HepG2 (cell line): ENCODE measurements around the gene VEGFA. TPM values are rescaled to one million over a fixed set of nuclear protein-coding genes. Genes with fewer than 3 reads are reported as not detected.

Experiments used
- ARID2 ChIP-seq: sonication (generic); formaldehyde crosslinking; IDR thresholded peaks from 2 replicates; pipeline ENCODE4 v1.8.1; 2022; ENCODE audit warnings: mild to moderate bottlenecking, missing genetic modification reagents, borderline replicate concordance
- ASH2L ChIP-seq: fragments of 300-600, 200-600 bp; sonication (generic); IDR thresholded peaks from 2 replicates; pipeline ENCODE4 v1.7.0; 2017; ENCODE audit warnings: low read depth, mild to moderate bottlenecking, moderate library complexity, mixed read lengths, low read length; ENCODE audit not compliant: insufficient read length
- CENPT ChIP-seq: sonication (generic); formaldehyde crosslinking; IDR thresholded peaks from 2 replicates; pipeline ENCODE4 v1.8.0; 2022; ENCODE audit warnings: low read depth, mild to moderate bottlenecking, moderate library complexity, missing genetic modification reagents
- DNMT3B ChIP-seq: conservative IDR thresholded peaks from 2 replicates; pipeline ENCODE4 v1.6.1; 2016; ENCODE audit warnings: missing biosample characterization, control low read depth
- E2F5 ChIP-seq: sonication (generic); formaldehyde crosslinking; conservative IDR thresholded peaks from 2 replicates; pipeline ENCODE4 v1.4.0; 2020; ENCODE audit warnings: missing genetic modification reagents
- GLI4 ChIP-seq: sonication (generic); formaldehyde crosslinking; IDR thresholded peaks from 2 replicates; pipeline ENCODE4 v1.5.1; 2020; ENCODE audit warnings: missing genetic modification reagents, mild to moderate bottlenecking, moderate library complexity, borderline replicate concordance
- HMG20A ChIP-seq: IDR thresholded peaks from 2 replicates; pipeline ENCODE4 v1.6.1; 2016; ENCODE audit warnings: borderline replicate concordance
- KDM5B ChIP-seq: sonication (generic); formaldehyde crosslinking; IDR thresholded peaks from 2 replicates; pipeline ENCODE4 v1.4.0; 2020; ENCODE audit warnings: missing genetic modification reagents, mild to moderate bottlenecking, borderline replicate concordance
- NFYC ChIP-seq: IDR thresholded peaks from 2 replicates; pipeline ENCODE4 v1.6.1; 2016; ENCODE audit warnings: missing genetic modification reagents, missing compliant biosample characterization
- NONO ChIP-seq, 2 experiments: fragments of 450-650 bp in 1 of 2; sonication (generic) in 1 of 2; formaldehyde crosslinking in 1 of 2; IDR thresholded peaks in 1 of 2; conservative IDR thresholded peaks in 1 of 2; 2 replicates each; pipeline versions ENCODE4 v1.6.1 to v1.8.0; 2017 to 2022; ENCODE audit warnings: mild to moderate bottlenecking in 1 of 2, missing genetic modification reagents in 1 of 2, moderate library complexity in 1 of 2
- RELA ChIP-seq: sonication (generic); formaldehyde crosslinking; IDR thresholded peaks from 2 replicates; pipeline ENCODE4 v1.4.0; 2020; ENCODE audit warnings: missing genetic modification reagents
- SNAI1 ChIP-seq: sonication (generic); formaldehyde crosslinking; IDR thresholded peaks from 2 replicates; pipeline ENCODE4 v1.5.0; 2020; ENCODE audit warnings: mild to moderate bottlenecking, missing genetic modification reagents, borderline replicate concordance
- SNRNP70 ChIP-seq: fragments of 200-400 bp; formaldehyde crosslinking; IDR thresholded peaks from 2 replicates; pipeline ENCODE4 v1.6.1; 2017; ENCODE audit warnings: mild to moderate bottlenecking, low read depth, low read length, moderate library complexity
- SOX5 ChIP-seq: IDR thresholded peaks from 2 replicates; pipeline ENCODE4 v1.6.1; 2016; ENCODE audit warnings: borderline replicate concordance
- SP4 ChIP-seq: sonication (generic); formaldehyde crosslinking; IDR thresholded peaks from 2 replicates; pipeline ENCODE4 v1.8.1; 2023; ENCODE audit warnings: mild to moderate bottlenecking, missing genetic modification reagents
- YEATS2 ChIP-seq: sonication (generic); formaldehyde crosslinking; IDR thresholded peaks from 2 replicates; pipeline ENCODE4 v1.4.0; 2020; ENCODE audit warnings: missing genetic modification reagents, borderline replicate concordance
- ZBTB21 ChIP-seq: sonication (generic); formaldehyde crosslinking; IDR thresholded peaks from 2 replicates; pipeline ENCODE4 v1.4.0; 2020; ENCODE audit warnings: missing genetic modification reagents
- ZBTB38 ChIP-seq: sonication (generic); formaldehyde crosslinking; IDR thresholded peaks from 2 replicates; pipeline ENCODE4 v1.5.1; 2020; ENCODE audit warnings: mild to moderate bottlenecking, missing genetic modification reagents
- ZFAT ChIP-seq: sonication (generic); formaldehyde crosslinking; conservative IDR thresholded peaks from 2 replicates; pipeline ENCODE4 v1.8.1; 2023; ENCODE audit warnings: missing genetic modification reagents, inconsistent platforms
- ZFP41 ChIP-seq: sonication (generic); formaldehyde crosslinking; IDR thresholded peaks from 2 replicates; pipeline ENCODE4 v1.4.0; 2020; ENCODE audit warnings: mild to moderate bottlenecking, missing genetic modification reagents, borderline replicate concordance
- ZMYM4 ChIP-seq: sonication (generic); formaldehyde crosslinking; IDR thresholded peaks from 2 replicates; pipeline ENCODE4 v1.8.1; 2023; ENCODE audit warnings: mild to moderate bottlenecking, missing genetic modification reagents
- ZNF337 ChIP-seq: sonication (generic); formaldehyde crosslinking; IDR thresholded peaks from 2 replicates; pipeline ENCODE4 v1.5.1; 2020; ENCODE audit warnings: missing genetic modification reagents, low read depth, mild to moderate bottlenecking, borderline replicate concordance
- ZNF441 ChIP-seq: sonication (generic); formaldehyde crosslinking; IDR thresholded peaks from 2 replicates; pipeline ENCODE4 v1.7.0; 2021; ENCODE audit warnings: missing genetic modification reagents, borderline replicate concordance
- ZNF484 ChIP-seq: sonication (generic); formaldehyde crosslinking; IDR thresholded peaks from 2 replicates; pipeline ENCODE4 v1.5.1; 2020; ENCODE audit warnings: mild to moderate bottlenecking, low read depth, missing genetic modification reagents, borderline replicate concordance
- ZNF670 ChIP-seq: sonication (generic); formaldehyde crosslinking; IDR thresholded peaks from 2 replicates; pipeline ENCODE4 v1.8.0; 2022; ENCODE audit warnings: mild to moderate bottlenecking, missing genetic modification reagents, borderline replicate concordance
- ZNF816 ChIP-seq: sonication (generic); formaldehyde crosslinking; IDR thresholded peaks from 2 replicates; pipeline ENCODE4 v1.8.0; 2022; ENCODE audit warnings: missing genetic modification reagents, mild to moderate bottlenecking, borderline replicate concordance
- ZZZ3 ChIP-seq: sonication (generic); formaldehyde crosslinking; IDR thresholded peaks from 2 replicates; pipeline ENCODE4 v1.4.0; 2020; ENCODE audit warnings: missing genetic modification reagents, mild to moderate bottlenecking, borderline replicate concordance
- polyA plus RNA-seq, 8 experiments: library from polyadenylated mRNA; depleted of rRNA in 3 of 8; stranded (reverse) in 7 of 8; unstranded in 1 of 8; fragments of >200 nt; fragmentation: Illumina TruSeq in 4 of 8; extraction: Trizol in 4 of 8; gene quantifications; 2 replicates each; pipeline versions ENCODE4 v1.2.1 to v1.2.3, GENCODE V29; 2011 to 2016; ENCODE audit warnings: low read depth in 4 of 8, missing spikeins in 1 of 8, mixed read lengths in 1 of 8; ENCODE audit not compliant: insufficient read depth in 1 of 8
- total RNA-seq, 5 experiments: library from RNA; depleted of rRNA; stranded (reverse); fragments of >200 nt; fragmentation: Illumina TruSeq; extraction: Trizol; gene quantifications; 2 replicates each; pipeline ENCODE4 v1.2.3, GENCODE V29; 2016; ENCODE audit warnings: low read depth in 1 of 5
- TF ChIP-seq, protein P1 (sequence below): sonication (generic); formaldehyde crosslinking; IDR thresholded peaks from 2 replicates; pipeline ENCODE4 v1.5.1; 2020; ENCODE audit warnings: missing genetic modification reagents, mild to moderate bottlenecking, borderline replicate concordance
- TF ChIP-seq, protein P2 (sequence below): sonication (generic); IDR thresholded peaks from 2 replicates; pipeline ENCODE4 v1.6.1; 2016; ENCODE audit warnings: low read depth, borderline replicate concordance

The VEGFA gene
- total and polyA plus RNA-seq, 2 of the 13 experiments (the other 11 are each of a cell fraction or from before 2014, with no cell fraction given): 68.1 to 629 TPM

DNA sequence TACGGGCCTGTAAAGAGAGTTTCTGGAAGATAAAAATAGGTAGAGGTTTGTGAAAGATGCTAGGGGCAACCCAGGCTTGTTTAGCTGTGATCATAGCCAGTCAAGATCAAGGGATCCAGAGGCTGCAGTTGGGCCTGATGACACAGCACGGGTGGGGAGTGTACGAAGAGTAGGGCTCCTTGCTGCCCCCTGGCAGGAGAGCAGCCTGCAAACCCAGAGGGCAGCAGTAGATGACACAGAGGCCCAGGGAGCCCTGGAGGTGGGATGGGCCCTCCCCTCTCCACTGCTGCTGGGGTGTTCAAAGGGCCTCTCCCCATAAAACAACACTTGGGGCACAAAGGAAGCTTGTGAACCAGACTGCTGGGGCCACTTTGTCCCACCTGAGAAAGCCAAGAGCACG lies 47.2 kb downstream of the VEGFA start (continued):
- TF ChIP-seq ZBTB21: no peak
- TF ChIP-seq SNAI1 (CRISPR knock-in tag): no peak
- no peak for TF ChIP-seq ZNF816 (CRISPR knock-in tag)
- TF ChIP-seq ZBTB38 (CRISPR knock-in tag): no peak
- TF ChIP-seq ZFAT (CRISPR knock-in tag): no peak
- TF ChIP-seq HMG20A (CRISPR knock-in tag): no peak
- TF ChIP-seq ZNF337 (CRISPR knock-in tag): no peak
- TF ChIP-seq ARID2 (CRISPR knock-in tag): no peak
- no peak for TF ChIP-seq E2F5 (CRISPR knock-in tag)
- TF ChIP-seq YEATS2 (CRISPR knock-in tag): peak; percentile 49; the same call in 1 of the 2 replicates
- TF ChIP-seq SOX5 (CRISPR knock-in tag): peak; percentile 40; the same call in 1 of the 2 replicates
- TF ChIP-seq KDM5B: peak; percentile 54; the same call in 1 of the 2 replicates
- no peak for TF ChIP-seq ZNF441 (CRISPR knock-in tag)
- no peak for TF ChIP-seq ZNF484
- no peak for TF ChIP-seq CENPT (CRISPR knock-in tag)
- no peak for TF ChIP-seq GLI4 (CRISPR knock-in tag)
- 0 out of 2 replicates have a peak, but pooled peaks have one; percentile 44 for TF ChIP-seq SP4 (CRISPR knock-in tag)
- no peak for TF ChIP-seq RELA (CRISPR knock-in tag)
- 0 out of 2 replicates have a peak, but pooled peaks have one; percentile 18 for TF ChIP-seq ZMYM4
- TF ChIP-seq ASH2L: no peak
- no peak for TF ChIP-seq NONO (IDR thresholded peaks at IDR 0.05)
- TF ChIP-seq NONO (CRISPR knock-in tag; conservative IDR thresholded peaks at IDR 0.05): no peak
- no peak for TF ChIP-seq ZZZ3 (CRISPR knock-in tag)
- TF ChIP-seq, protein P1, sequence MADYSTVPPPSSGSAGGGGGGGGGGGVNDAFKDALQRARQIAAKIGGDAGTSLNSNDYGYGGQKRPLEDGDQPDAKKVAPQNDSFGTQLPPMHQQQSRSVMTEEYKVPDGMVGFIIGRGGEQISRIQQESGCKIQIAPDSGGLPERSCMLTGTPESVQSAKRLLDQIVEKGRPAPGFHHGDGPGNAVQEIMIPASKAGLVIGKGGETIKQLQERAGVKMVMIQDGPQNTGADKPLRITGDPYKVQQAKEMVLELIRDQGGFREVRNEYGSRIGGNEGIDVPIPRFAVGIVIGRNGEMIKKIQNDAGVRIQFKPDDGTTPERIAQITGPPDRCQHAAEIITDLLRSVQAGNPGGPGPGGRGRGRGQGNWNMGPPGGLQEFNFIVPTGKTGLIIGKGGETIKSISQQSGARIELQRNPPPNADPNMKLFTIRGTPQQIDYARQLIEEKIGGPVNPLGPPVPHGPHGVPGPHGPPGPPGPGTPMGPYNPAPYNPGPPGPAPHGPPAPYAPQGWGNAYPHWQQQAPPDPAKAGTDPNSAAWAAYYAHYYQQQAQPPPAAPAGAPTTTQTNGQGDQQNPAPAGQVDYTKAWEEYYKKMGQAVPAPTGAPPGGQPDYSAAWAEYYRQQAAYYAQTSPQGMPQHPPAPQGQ (CRISPR knock-in tag): no peak
- TF ChIP-seq DNMT3B (CRISPR knock-in tag): no peak
- no peak for TF ChIP-seq ZFP41
- no peak for TF ChIP-seq ZNF670 (CRISPR knock-in tag)
- TF ChIP-seq NFYC: no peak
- TF ChIP-seq SNRNP70: no peak
- TF ChIP-seq, protein P2, sequence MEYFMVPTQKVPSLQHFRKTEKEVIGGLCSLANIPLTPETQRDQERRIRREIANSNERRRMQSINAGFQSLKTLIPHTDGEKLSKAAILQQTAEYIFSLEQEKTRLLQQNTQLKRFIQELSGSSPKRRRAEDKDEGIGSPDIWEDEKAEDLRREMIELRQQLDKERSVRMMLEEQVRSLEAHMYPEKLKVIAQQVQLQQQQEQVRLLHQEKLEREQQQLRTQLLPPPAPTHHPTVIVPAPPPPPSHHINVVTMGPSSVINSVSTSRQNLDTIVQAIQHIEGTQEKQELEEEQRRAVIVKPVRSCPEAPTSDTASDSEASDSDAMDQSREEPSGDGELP: peak; percentile 51; the same call in 1 of the 2 replicates
